GM12878 (cell line): ENCODE measurements around the gene KDM4C. TPM values are rescaled to one million over a fixed set of nuclear protein-coding genes. Genes with fewer than 3 reads are reported as not detected.

Source experiments
- ATAC-seq: fragments of 200-7000 bp; cut with Tn5 transposase; 3 replicates; pipeline ENCODE4 v1.9.1; 2020; ENCODE audit warnings: mild to moderate bottlenecking, moderate library complexity
- BruUV-seq: library from RNA; stranded (reverse); fragments of 400-500 nt; replicated peaks from 2 replicates; lab custom pipeline; 2021; lab: Mats Ljungman, UMichigan
- CTCF ChIA-PET: fragments of 300-600 bp; sonication (Branson Sonifier 250); formaldehyde crosslinking; extraction: SDS; loops from one replicate; lab custom pipeline; 2021; ENCODE audit warnings: inconsistent platforms; lab: Yijun Ruan, JAX
- POLR2A ChIA-PET: fragments of 350-600 bp; formaldehyde crosslinking; extraction: SDS; loops from one replicate; lab custom pipeline; 2021; ENCODE audit warnings: inconsistent platforms; lab: Charles Lee
- RAD21 ChIA-PET: fragments of 300-600 bp; sonication (Branson Sonifier 250); formaldehyde crosslinking; loops from one replicate; lab custom pipeline; 2023; ENCODE audit warnings: antibody characterized with exemption; ENCODE audit not compliant: unreplicated experiment; lab: Charles Lee
- SMC1A ChIA-PET: fragments of 300-600 bp; sonication (Branson Sonifier 250); formaldehyde crosslinking; loops from one replicate; lab custom pipeline; 2023; ENCODE audit not compliant: unreplicated experiment, uncharacterized antibody; lab: Charles Lee
- DNase-seq: peaks from one replicate; pipeline ENCODE4 v3.0.0-alpha.2; 2011; ENCODE audit warnings: low read depth, low spot score
- FAIRE-seq: peaks from 3 replicates; lab custom pipeline; 2011; peaks lifted over from hg19 to GRCh38; lab: Jason Lieb, UNC
- H2AFZ ChIP-seq: 2 replicates; pipeline ENCODE4 v1.6.0; 2011; ENCODE audit warnings: low read depth, low read length, control low read depth; ENCODE audit not compliant: control insufficient read depth
- H3K27ac ChIP-seq: 2 replicates; pipeline ENCODE4 v1.5.1; 2011; ENCODE audit warnings: control low read depth; ENCODE audit not compliant: control insufficient read depth, insufficient read depth
- H3K27me3 ChIP-seq, 2 experiments: replicated peaks in 1 of 2; 2 replicates each; pipeline versions ENCODE4 v1.6.0 to v1.6.1; 2011; ENCODE audit warnings: low read length in 1 of 2; ENCODE audit not compliant: control insufficient read depth in 2 of 2, insufficient read depth in 2 of 2
- H3K36me3 ChIP-seq, 2 experiments: 2 replicates each; pipeline ENCODE4 v1.5.1; 2011; ENCODE audit warnings: low read length in 1 of 2; ENCODE audit not compliant: control insufficient read depth in 2 of 2, insufficient read depth in 2 of 2
- H3K4me1 ChIP-seq: 2 replicates; pipeline ENCODE4 v1.6.1; 2011; ENCODE audit warnings: mild to moderate bottlenecking, low read length, moderate library complexity, mixed read lengths; ENCODE audit not compliant: control insufficient read depth, insufficient read depth
- H3K4me2 ChIP-seq: 2 replicates; pipeline ENCODE4 v1.6.0; 2011; ENCODE audit warnings: control low read depth; ENCODE audit not compliant: control insufficient read depth, insufficient read depth
- H3K4me3 ChIP-seq: fragments of 200-600 bp; sonication (generic); 2 replicates; pipeline ENCODE4 v1.5.1; 2016
- H3K79me2 ChIP-seq: 2 replicates; pipeline ENCODE4 v1.6.0; 2011; ENCODE audit warnings: low read length; ENCODE audit not compliant: control insufficient read depth, insufficient read depth
- H3K9ac ChIP-seq: 2 replicates; pipeline ENCODE4 v1.8.0; 2011; ENCODE audit warnings: low read length, control low read depth, mixed read lengths; ENCODE audit not compliant: control insufficient read depth, insufficient read depth
- H3K9me3 ChIP-seq: replicated peaks from 3 replicates; pipeline ENCODE4 v1.5.1; 2011; ENCODE audit warnings: mild to moderate bottlenecking, low read length; ENCODE audit not compliant: control insufficient read depth, insufficient read depth
- H4K20me1 ChIP-seq: 2 replicates; pipeline ENCODE4 v1.6.0; 2011; ENCODE audit not compliant: control insufficient read depth, insufficient read depth
- ATF7 ChIP-seq: fragments of 450-650 bp; IDR thresholded peaks from 2 replicates; pipeline ENCODE4 v1.6.1; 2016; ENCODE audit warnings: low read depth, mild to moderate bottlenecking
- BCL11A ChIP-seq: IDR thresholded peaks from 2 replicates; pipeline ENCODE4 v1.6.1; 2011; ENCODE audit warnings: low read depth, low read length
- CBX3 ChIP-seq: fragments of 200-600 bp; sonication (generic); IDR thresholded peaks from 2 replicates; pipeline ENCODE4 v1.6.1; 2016; ENCODE audit warnings: low read depth, borderline replicate concordance
- MEF2A ChIP-seq: IDR thresholded peaks from 2 replicates; pipeline ENCODE4 v1.6.1; 2011; ENCODE audit warnings: low read depth, mild to moderate bottlenecking, low read length, moderate library complexity; ENCODE audit not compliant: insufficient read depth
- RAD21 ChIP-seq: IDR thresholded peaks from 2 replicates; pipeline ENCODE4 v1.6.1; 2011; ENCODE audit warnings: mild to moderate bottlenecking, low read depth, low read length, moderate library complexity; ENCODE audit not compliant: insufficient read depth
- TBL1XR1 ChIP-seq: IDR thresholded peaks from 2 replicates; pipeline ENCODE4 v1.6.1; 2012; ENCODE audit warnings: low read depth, low read length, improper control_type of control experiment
- in situ Hi-C: fragments of 300-500 bp; cut with MboI; formaldehyde crosslinking; loops from 9 replicates; pipeline ENCODE4 v1.14.3; 2018; ENCODE audit warnings: mixed read lengths
- intact Hi-C: fragments of 100-400 bp; cut with micrococcal nuclease; formaldehyde crosslinking; loops from one replicate; pipeline ENCODE4 v1.14.2; 2022; ENCODE audit not compliant: unreplicated experiment
- polyA plus RNA-seq, 11 experiments: library from polyadenylated mRNA; depleted of rRNA in 4 of 11; unstranded in 6 of 11; stranded (reverse) in 5 of 11; fragments of >200 nt; fragmentation: Nextera tagmentation in 4 of 11; fragmentation: Illumina TruSeq in 1 of 11; extraction: Ambion mirVana in 4 of 11; extraction: Trizol in 1 of 11; gene quantifications; 1 replicate in 1 of 11; 2 replicates in 10 of 11; pipeline versions ENCODE4 v1.2.1 to v1.2.3, GENCODE V29; 2011 to 2016; ENCODE audit warnings: inconsistent platforms in 2 of 11, missing spikeins in 2 of 11, low read depth in 1 of 11
- total RNA-seq, 4 experiments: library from RNA; depleted of rRNA in 3 of 4; stranded (reverse); fragments of >200 nt in 3 of 4; fragmentation: Illumina TruSeq in 1 of 4; extraction: Trizol in 1 of 4; gene quantifications; 2 replicates each; pipeline versions ENCODE4 v1.2.1 to v1.2.3, GENCODE V29; 2013 to 2021
- TF ChIP-seq, protein P1 (sequence below): fragments of 450-650 bp; IDR thresholded peaks from 2 replicates; pipeline ENCODE4 v1.6.1; 2016; ENCODE audit warnings: mild to moderate bottlenecking
- TF ChIP-seq, protein P2 (sequence below): IDR thresholded peaks from 2 replicates; pipeline ENCODE4 v1.6.1; 2011; ENCODE audit warnings: borderline replicate concordance, low read depth, mild to moderate bottlenecking, moderate library complexity, low read length; ENCODE audit not compliant: insufficient read depth, poor library complexity, severe bottlenecking

The KDM4C gene
- total and polyA plus RNA-seq, 10 of the 15 experiments (the other 5 are each of a cell fraction or from before 2014, with no cell fraction given), result 6.8 to 41.2 (median 20.1) TPM

- FAIRE-seq, result no peak
- Histone ChIP-seq H3K9ac (no peak overlapping the region), H4K20me1 (no peaks in the 10 kb centered on the region), H2AFZ (no peak overlapping the region), H3K9me3 (no peaks in the 10 kb centered on the region; the same call in 2 of the 3 replicates), H3K4me3 (no peak overlapping the region), H3K36me3 (no peaks in the 10 kb centered on the region), H3K4me1 (no peaks in the 10 kb centered on the region), H3K79me2 (no peaks in the 10 kb centered on the region), H3K27me3 (no peaks in the 10 kb centered on the region), H3K4me2 (no peak overlapping the region), H3K27ac (no peak overlapping the region)
- SMC1A ChIA-PET, result interaction anchor here (1.2 to 2.4 kb wide), 4 partner anchors 8 to 14 kb away, joined by 3 to 8 read pairs (median 6); no protein-coding TSS in a partner anchor
- CTCF ChIA-PET, result interaction anchor here (0.8 to 1.2 kb wide), 3 partner anchors 16 to 416 kb away, joined by 3 read pairs; no protein-coding TSS in a partner anchor
- ATAC-seq, result no peak
- intact Hi-C loops (no loop called here), in situ Hi-C loops (no loop called here)
- BruUV-seq, result no TSS peak
- POLR2A ChIA-PET, result no interaction called here
- RAD21 ChIA-PET, result no interaction called here
- TF ChIP-seq RAD21 (no peak), MEF2A (no peak), CBX3 (no peak), TBL1XR1 (no peak), BCL11A (no peak), ATF7 (no peak)
- TF ChIP-seq, protein P1, sequence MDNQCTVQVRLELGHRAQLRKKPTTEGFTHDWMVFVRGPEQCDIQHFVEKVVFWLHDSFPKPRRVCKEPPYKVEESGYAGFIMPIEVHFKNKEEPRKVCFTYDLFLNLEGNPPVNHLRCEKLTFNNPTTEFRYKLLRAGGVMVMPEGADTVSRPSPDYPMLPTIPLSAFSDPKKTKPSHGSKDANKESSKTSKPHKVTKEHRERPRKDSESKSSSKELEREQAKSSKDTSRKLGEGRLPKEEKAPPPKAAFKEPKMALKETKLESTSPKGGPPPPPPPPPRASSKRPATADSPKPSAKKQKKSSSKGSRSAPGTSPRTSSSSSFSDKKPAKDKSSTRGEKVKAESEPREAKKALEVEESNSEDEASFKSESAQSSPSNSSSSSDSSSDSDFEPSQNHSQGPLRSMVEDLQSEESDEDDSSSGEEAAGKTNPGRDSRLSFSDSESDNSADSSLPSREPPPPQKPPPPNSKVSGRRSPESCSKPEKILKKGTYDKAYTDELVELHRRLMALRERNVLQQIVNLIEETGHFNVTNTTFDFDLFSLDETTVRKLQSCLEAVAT, result no peak
- TF ChIP-seq, protein P2, sequence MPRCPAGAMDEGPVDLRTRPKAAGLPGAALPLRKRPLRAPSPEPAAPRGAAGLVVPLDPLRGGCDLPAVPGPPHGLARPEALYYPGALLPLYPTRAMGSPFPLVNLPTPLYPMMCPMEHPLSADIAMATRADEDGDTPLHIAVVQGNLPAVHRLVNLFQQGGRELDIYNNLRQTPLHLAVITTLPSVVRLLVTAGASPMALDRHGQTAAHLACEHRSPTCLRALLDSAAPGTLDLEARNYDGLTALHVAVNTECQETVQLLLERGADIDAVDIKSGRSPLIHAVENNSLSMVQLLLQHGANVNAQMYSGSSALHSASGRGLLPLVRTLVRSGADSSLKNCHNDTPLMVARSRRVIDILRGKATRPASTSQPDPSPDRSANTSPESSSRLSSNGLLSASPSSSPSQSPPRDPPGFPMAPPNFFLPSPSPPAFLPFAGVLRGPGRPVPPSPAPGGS, result no peak
- no peak for DNase-seq
These were observed 188.0 kb downstream of the KDM4C start for GRCh38 chr9:6945816-6946215.
